HG03045 (cell line): ENCODE data around the gene VAV1.
"Not testable (repeated sequence)": the region's sequence is repeated elsewhere in the genome, so short reads cannot be mapped to it uniquely, and the experiment has no call there.

Source experiments
- ATAC-seq: cut with Tn5 transposase; IDR thresholded peaks from one replicate; pipeline ENCODE4 v1.9.1; 2021; ENCODE audit warnings: mild to moderate bottlenecking, moderate library complexity; ENCODE audit not compliant: unreplicated experiment

VAV1 gene

GRCh38 chr19:6736917-6737283, 35.6 kb upstream of the VAV1 start:
- ATAC-seq: no peak

- peak; percentile 68 for ATAC-seq
Observed at GRCh38 chr19:6737284-6737872, 35.1 kb upstream of the VAV1 start, which contains the start of gene GPR108. TSS of gene GPR108 (minus strand) at chr19:6737580. CDS start at chr19:6737576, 4 bp downstream.

GRCh38 chr19:6737873-6738786, 34.4 kb upstream of the VAV1 start:
- no peak for ATAC-seq

GRCh38 chr19:6738787-6739389, 33.6 kb upstream of the VAV1 start:
- no peak for ATAC-seq

GRCh38 chr19:6739390-6739882, 33.1 kb upstream of the VAV1 start, which contains the start of gene TRIP10:
TSS of gene TRIP10 (plus strand) at chr19:6739680. CDS start at chr19:6739762, 82 bp downstream.
- ATAC-seq: no peak

GRCh38 chr19:6739883-6740588, 32.5 kb upstream of the VAV1 start:
- no peak for ATAC-seq

GRCh38 chr19:6740589-6741343, 31.7 kb upstream of the VAV1 start:
- ATAC-seq: no peak

- ATAC-seq: no peak
Observed at GRCh38 chr19:6743066-6743465, 29.4 kb upstream of the VAV1 start.

GRCh38 chr19:6743714-6744380, 28.7 kb upstream of the VAV1 start:
- ATAC-seq: no peak

- no peak for ATAC-seq
Observed at GRCh38 chr19:6744381-6745301, 27.9 kb upstream of the VAV1 start.

- ATAC-seq: no peak
Observed at GRCh38 chr19:6745965-6746364, 26.5 kb upstream of the VAV1 start.

GRCh38 chr19:6748543-6748942, 24.0 kb upstream of the VAV1 start:
- not testable (repeated sequence) for ATAC-seq

GRCh38 chr19:6750062-6750461, 22.4 kb upstream of the VAV1 start:
- no peak for ATAC-seq

GRCh38 chr19:6751189-6751588, 21.3 kb upstream of the VAV1 start:
- ATAC-seq: no peak

GRCh38 chr19:6752256-6753177, 20.0 kb upstream of the VAV1 start:
- ATAC-seq: no peak

- peak; percentile 70 for ATAC-seq
Observed at GRCh38 chr19:6753178-6754031, 19.1 kb upstream of the VAV1 start.

- no peak for ATAC-seq
Observed at GRCh38 chr19:6754136-6754535, 18.4 kb upstream of the VAV1 start.
